H9 (cell line): ENCODE results near the gene CCDC57. TPM values are rescaled to one million over a fixed set of nuclear protein-coding genes. Genes with fewer than 3 reads are reported as not detected.

Experiments
- DNase-seq: peaks from one replicate; pipeline ENCODE4 v3.0.0-alpha.2; 2017
- H2AFZ ChIP-seq: one replicate; pipeline ENCODE4 v1.6.1; 2013; ENCODE audit warnings: mild to moderate bottlenecking, low read length, control low read depth, moderate library complexity
- H2AK5ac ChIP-seq: 2 replicates; pipeline ENCODE4 v1.6.1; 2013; ENCODE audit warnings: low read length, control low read depth, mixed read lengths; ENCODE audit not compliant: insufficient read length
- H2BK120ac ChIP-seq: one replicate; pipeline ENCODE4 v1.6.1; 2013; ENCODE audit warnings: low read depth, mild to moderate bottlenecking, low read length, control low read depth, inconsistent platforms; ENCODE audit not compliant: poor library complexity, severe bottlenecking
- H2BK12ac ChIP-seq: 2 replicates; pipeline ENCODE4 v1.6.1; 2013; ENCODE audit warnings: low read length, control low read depth, mixed read lengths, low read depth; ENCODE audit not compliant: insufficient read length
- H2BK15ac ChIP-seq: 2 replicates; pipeline ENCODE4 v1.6.1; 2013; ENCODE audit warnings: low read depth, low read length, control low read depth
- H2BK20ac ChIP-seq: one replicate; pipeline ENCODE4 v1.6.1; 2013; ENCODE audit warnings: low read depth, mild to moderate bottlenecking, low read length, control low read depth, inconsistent platforms; ENCODE audit not compliant: poor library complexity, severe bottlenecking
- H2BK5ac ChIP-seq: 2 replicates; pipeline ENCODE4 v1.6.1; 2013; ENCODE audit warnings: low read length, control low read depth, mixed read lengths; ENCODE audit not compliant: insufficient read length
- H3K14ac ChIP-seq: 2 replicates; pipeline ENCODE4 v1.6.1; 2013; ENCODE audit warnings: low read length, control low read depth; ENCODE audit not compliant: insufficient read depth
- H3K18ac ChIP-seq: 2 replicates; pipeline ENCODE4 v1.6.1; 2013; ENCODE audit warnings: low read depth, mild to moderate bottlenecking, mixed read lengths, low read length, control low read depth; ENCODE audit not compliant: insufficient read length
- H3K23ac ChIP-seq: 2 replicates; pipeline ENCODE4 v1.6.1; 2013; ENCODE audit warnings: low read length, control low read depth, mixed read lengths, low read depth; ENCODE audit not compliant: insufficient read length
- H3K23me2 ChIP-seq: 2 replicates; pipeline ENCODE4 v1.6.1; 2013; ENCODE audit warnings: low read depth, mild to moderate bottlenecking, mixed read lengths, low read length, control low read depth; ENCODE audit not compliant: insufficient read length, poor library complexity, severe bottlenecking
- H3K27ac ChIP-seq: 2 replicates; pipeline ENCODE4 v1.5.1; 2013; ENCODE audit warnings: low read length, control low read depth, mixed read lengths, low read depth; ENCODE audit not compliant: insufficient read length
- H3K27me3 ChIP-seq: 2 replicates; pipeline ENCODE4 v1.6.1; 2013; ENCODE audit warnings: low read length, control low read depth, inconsistent platforms; ENCODE audit not compliant: insufficient read depth
- H3K4ac ChIP-seq: 2 replicates; pipeline ENCODE4 v1.6.1; 2013; ENCODE audit warnings: low read depth, mild to moderate bottlenecking, control low read depth, inconsistent platforms, low read length, moderate library complexity
- H3K4me1 ChIP-seq: 2 replicates; pipeline ENCODE4 v1.6.1; 2013; ENCODE audit warnings: low read length, control low read depth, inconsistent platforms; ENCODE audit not compliant: insufficient read depth
- H3K4me2 ChIP-seq: 2 replicates; pipeline ENCODE4 v1.6.1; 2013; ENCODE audit warnings: low read length, control low read depth, mixed read lengths; ENCODE audit not compliant: insufficient read length, insufficient read depth
- H3K56ac ChIP-seq: 2 replicates; pipeline ENCODE4 v1.6.1; 2013; ENCODE audit warnings: low read depth, mild to moderate bottlenecking, mixed read lengths, low read length, control low read depth; ENCODE audit not compliant: insufficient read length
- H3K79me1 ChIP-seq: 2 replicates; pipeline ENCODE4 v1.6.1; 2013; ENCODE audit warnings: low read depth, mild to moderate bottlenecking, moderate library complexity, low read length, control low read depth, inconsistent platforms; ENCODE audit not compliant: insufficient read depth, poor library complexity, severe bottlenecking
- H3K79me2 ChIP-seq: 2 replicates; pipeline ENCODE4 v1.6.1; 2013; ENCODE audit warnings: low read length, control low read depth, inconsistent platforms; ENCODE audit not compliant: insufficient read depth
- H3K9ac ChIP-seq: 2 replicates; pipeline ENCODE4 v1.6.1; 2013; ENCODE audit warnings: low read length, control low read depth, mixed read lengths; ENCODE audit not compliant: insufficient read length; ENCODE audit errors: extremely low read depth
- H3K9me3 ChIP-seq: one replicate; pipeline ENCODE4 v1.6.1; 2013; ENCODE audit warnings: low read depth, low read length, inconsistent platforms; ENCODE audit not compliant: control insufficient read depth
- H3T11ph ChIP-seq: one replicate; pipeline ENCODE4 v1.6.1; 2013; ENCODE audit warnings: mild to moderate bottlenecking, low read length, control low read depth, inconsistent platforms
- H4K20me1 ChIP-seq: one replicate; pipeline ENCODE4 v1.6.1; 2013; ENCODE audit not compliant: control insufficient read depth, insufficient read length, insufficient read depth
- H4K5ac ChIP-seq: 2 replicates; pipeline ENCODE4 v1.6.1; 2013; ENCODE audit warnings: low read depth, mild to moderate bottlenecking, mixed read lengths, low read length, control low read depth; ENCODE audit not compliant: insufficient read length
- H4K8ac ChIP-seq: replicated peaks from 2 replicates; pipeline ENCODE4 v1.6.1; 2013; ENCODE audit warnings: low read length, control low read depth, mixed read lengths, low read depth; ENCODE audit not compliant: insufficient read length
- H4K91ac ChIP-seq: 2 replicates; pipeline ENCODE4 v1.6.1; 2013; ENCODE audit warnings: low read depth, mild to moderate bottlenecking, moderate library complexity, mixed read lengths, low read length, control low read depth; ENCODE audit not compliant: insufficient read length
- H3K27ac Mint-ChIP-seq, 3 experiments: 2 replicates in 2 of 3; 3 replicates in 1 of 3; pipeline ENCODE4 v1.8.0; 2020 to 2021; ENCODE audit warnings: mixed read lengths in 3 of 3, mild to moderate bottlenecking in 1 of 3, moderate library complexity in 1 of 3
- H3K27me3 Mint-ChIP-seq: 2 replicates; pipeline ENCODE4 v1.8.0; 2021; ENCODE audit warnings: low read depth, mild to moderate bottlenecking, moderate library complexity, mixed read lengths
- H3K36me3 Mint-ChIP-seq, 3 experiments: 2 replicates in 2 of 3; 3 replicates in 1 of 3; pipeline ENCODE4 v1.8.0; 2020 to 2021; ENCODE audit warnings: low read depth in 3 of 3, mixed read lengths in 3 of 3; ENCODE audit not compliant: insufficient read depth in 1 of 3
- H3K4me1 Mint-ChIP-seq, 2 experiments: 2 replicates each; pipeline ENCODE4 v1.8.0; 2020; ENCODE audit warnings: mixed read lengths in 2 of 2
- H3K4me3 Mint-ChIP-seq, 2 experiments: 2 replicates in 1 of 2; 3 replicates in 1 of 2; pipeline ENCODE4 v1.8.0; 2020 to 2021; ENCODE audit warnings: mild to moderate bottlenecking in 2 of 2, mixed read lengths in 2 of 2, moderate library complexity in 1 of 2
- H3K9me3 Mint-ChIP-seq, 2 experiments: 2 replicates in 1 of 2; 3 replicates in 1 of 2; pipeline ENCODE4 v1.8.0; 2020; ENCODE audit warnings: mild to moderate bottlenecking in 2 of 2, mixed read lengths in 2 of 2, moderate library complexity in 1 of 2
- WGBS: extraction: QIAGEN DNeasy Blood & Tissue Kit; methylation state at CpG from one replicate; pipeline ENCODE4 v1.1.7; 2013; ENCODE audit warnings: missing lambda C conversion rate, low lambda C conversion rate, mixed read lengths; ENCODE audit not compliant: insufficient read length; ENCODE audit errors: extremely low coverage; 5-methylcytosine and 5-hydroxymethylcytosine counted together
- total RNA-seq: library from RNA; stranded (reverse); gene quantifications from 2 replicates; pipeline ENCODE4 v1.2.1, GENCODE V29; 2021
- TF ChIP-seq, protein P1 (sequence below): fragments of 200-600 bp; sonication (generic); conservative IDR thresholded peaks from 3 replicates; pipeline ENCODE4 v1.8.0; 2021; ENCODE audit warnings: antibody characterized with exemption, mild to moderate bottlenecking

CCDC57 gene
- total RNA-seq, 1 experiment from 2014 or later = 11.0 TPM

DNA sequence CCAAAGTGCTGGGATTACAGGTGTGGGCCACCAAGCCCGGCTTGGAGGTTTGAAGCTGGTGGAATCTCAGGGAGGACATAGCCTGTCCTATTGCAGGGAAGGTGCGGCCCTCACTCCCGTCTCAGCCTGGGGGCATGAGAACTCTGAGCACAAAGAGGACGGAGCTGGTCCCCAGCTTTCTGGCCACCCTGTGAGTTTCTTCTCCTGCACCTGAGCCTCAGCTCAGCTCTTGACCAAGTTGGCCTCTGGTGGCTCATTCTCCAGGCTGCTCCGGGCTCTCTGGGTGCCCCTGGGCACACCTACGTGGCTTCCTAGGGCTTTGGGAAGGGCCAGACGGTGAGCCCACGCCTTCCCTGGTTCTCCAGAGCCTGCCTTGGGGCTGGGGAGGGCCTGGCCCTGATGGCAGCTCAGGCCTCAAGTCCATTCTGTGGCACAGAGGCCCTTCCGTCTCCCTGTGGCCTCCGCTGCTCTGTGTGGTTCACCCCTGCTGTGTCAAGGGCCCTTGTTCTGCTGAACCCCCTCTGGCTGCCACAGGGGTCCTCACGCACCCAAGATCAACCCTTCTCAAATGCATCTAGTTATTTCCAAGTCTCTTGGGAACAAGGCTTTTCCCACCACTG lies 107.7 kb downstream of the CCDC57 start:
- WGBS = no CpG with 5 or more reads among the region's 11 CpGs
- no peak overlapping the region for H2BK15ac ChIP-seq
- no peak overlapping the region for H3K4me2 ChIP-seq
- H3K9me3 Mint-ChIP-seq = peaks cover 0 to 9% of the 10 kb centered on the region in 2 experiments; a peak in 2 of 5 replicates
- no peak overlapping the region for H3K23ac ChIP-seq
- H3K79me1 ChIP-seq = no peaks in the 10 kb centered on the region
- H3K27ac ChIP-seq = no peak overlapping the region
- no peak overlapping the region for H2BK5ac ChIP-seq
- H3K27me3 Mint-ChIP-seq = peaks cover 28% of the 10 kb centered on the region
- peak overlapping the region; percentile 14 for H3K18ac ChIP-seq
- H2BK20ac ChIP-seq = no peak overlapping the region
- no peaks in the 10 kb centered on the region; the same call in 1 of the 2 replicates for H3K4me1 ChIP-seq
- no peak overlapping the region for H2BK120ac ChIP-seq
- peaks cover 0 to 7% (median 0%) of the 10 kb centered on the region in 3 experiments; a peak in 3 of 7 replicates for H3K36me3 Mint-ChIP-seq
- H3K4ac ChIP-seq = no peak overlapping the region
- H4K91ac ChIP-seq = no peak overlapping the region
- H3K9me3 ChIP-seq = no peaks in the 10 kb centered on the region
- H4K20me1 ChIP-seq = no peaks in the 10 kb centered on the region
- H2BK12ac ChIP-seq = no peak overlapping the region
- H4K5ac ChIP-seq = no peak overlapping the region
- no peaks in the 10 kb centered on the region for H3K79me2 ChIP-seq
- no peak overlapping the region for H3K9ac ChIP-seq
- no peaks in the 10 kb centered on the region for H3K23me2 ChIP-seq
- peak overlapping the region in 1 of 2 experiments; percentile 38; a peak in 1 of 5 replicates for H3K4me3 Mint-ChIP-seq
- no peak overlapping the region for H3K27ac Mint-ChIP-seq
- TF ChIP-seq, protein P1, sequence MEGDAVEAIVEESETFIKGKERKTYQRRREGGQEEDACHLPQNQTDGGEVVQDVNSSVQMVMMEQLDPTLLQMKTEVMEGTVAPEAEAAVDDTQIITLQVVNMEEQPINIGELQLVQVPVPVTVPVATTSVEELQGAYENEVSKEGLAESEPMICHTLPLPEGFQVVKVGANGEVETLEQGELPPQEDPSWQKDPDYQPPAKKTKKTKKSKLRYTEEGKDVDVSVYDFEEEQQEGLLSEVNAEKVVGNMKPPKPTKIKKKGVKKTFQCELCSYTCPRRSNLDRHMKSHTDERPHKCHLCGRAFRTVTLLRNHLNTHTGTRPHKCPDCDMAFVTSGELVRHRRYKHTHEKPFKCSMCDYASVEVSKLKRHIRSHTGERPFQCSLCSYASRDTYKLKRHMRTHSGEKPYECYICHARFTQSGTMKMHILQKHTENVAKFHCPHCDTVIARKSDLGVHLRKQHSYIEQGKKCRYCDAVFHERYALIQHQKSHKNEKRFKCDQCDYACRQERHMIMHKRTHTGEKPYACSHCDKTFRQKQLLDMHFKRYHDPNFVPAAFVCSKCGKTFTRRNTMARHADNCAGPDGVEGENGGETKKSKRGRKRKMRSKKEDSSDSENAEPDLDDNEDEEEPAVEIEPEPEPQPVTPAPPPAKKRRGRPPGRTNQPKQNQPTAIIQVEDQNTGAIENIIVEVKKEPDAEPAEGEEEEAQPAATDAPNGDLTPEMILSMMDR = no peak
- no peak overlapping the region for H3K14ac ChIP-seq
- H2AFZ ChIP-seq = no peak overlapping the region
- no peaks in the 10 kb centered on the region for H3K27me3 ChIP-seq
- no peak overlapping the region for H3T11ph ChIP-seq
- peaks cover 42 to 77% of the 10 kb centered on the region in 2 experiments for H3K4me1 Mint-ChIP-seq
- no peak overlapping the region for H3K56ac ChIP-seq
- H4K8ac ChIP-seq = no peak overlapping the region
- H2AK5ac ChIP-seq = no peak overlapping the region
- no peak for DNase-seq
